Stimulated activated CD4-positive, alpha-beta T cell treated with anti-CD3 and anti-CD28 coated beads, TNF-alpha, amount 100 ng/mL, for 4 hours (primary cell): ENCODE results near the gene NKX2-2.

Experiments
- DNase-seq, 3 experiments: peaks; one replicate each; pipeline ENCODE4 v3.0.0-alpha.2; 2020; ENCODE audit warnings: low read depth in 3 of 3

The NKX2-2 gene

DNA sequence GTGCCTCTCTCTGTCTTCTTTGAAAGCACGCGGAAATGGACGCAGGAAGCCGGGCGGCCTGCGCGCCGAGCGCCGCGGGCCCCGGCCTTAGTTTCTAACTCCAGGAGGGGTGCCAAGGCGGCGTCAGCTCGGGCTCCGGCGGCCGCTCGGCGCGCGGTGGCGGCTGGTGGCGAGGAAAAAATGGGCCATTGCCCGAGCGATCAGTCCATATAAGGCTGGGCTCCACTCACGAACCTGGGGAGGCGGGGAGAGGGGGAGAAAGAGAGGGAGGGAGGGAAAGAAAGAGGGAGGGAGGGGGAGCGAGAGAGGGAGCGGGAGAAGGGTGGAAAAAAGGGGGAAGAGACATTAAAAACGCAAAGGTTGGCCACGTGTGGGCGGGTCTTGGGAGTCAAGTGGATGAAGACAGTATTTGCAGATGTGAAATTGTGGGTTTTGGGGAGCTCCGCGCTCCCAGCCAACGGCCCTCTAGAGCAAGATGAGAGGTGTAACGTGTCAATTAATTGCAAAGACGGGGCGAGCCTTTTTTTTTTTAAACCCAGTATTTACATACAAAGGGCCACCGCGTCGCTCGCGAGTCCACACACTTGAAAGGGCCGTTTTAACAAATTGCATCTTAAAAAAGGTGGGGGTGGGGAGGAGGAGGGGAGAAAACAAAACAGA is at the start of gene NKX2-2:
TSS of gene NKX2-2 (minus strand) at position 184 of the 660 bp plus-strand sequence. CDS start 395 bp downstream, outside the sequence.
- no peak for DNase-seq

GRCh38 chr20:21562656-21563055 is 48.8 kb upstream of the NKX2-2 start:
- no peak for DNase-seq

- DNase-seq = no peak
These were observed 45.4 kb upstream of the NKX2-2 start for GRCh38 chr20:21559305-21559704.

GRCh38 chr20:21557241-21558020 is 43.6 kb upstream of the NKX2-2 start:
- no peak for DNase-seq

DNA sequence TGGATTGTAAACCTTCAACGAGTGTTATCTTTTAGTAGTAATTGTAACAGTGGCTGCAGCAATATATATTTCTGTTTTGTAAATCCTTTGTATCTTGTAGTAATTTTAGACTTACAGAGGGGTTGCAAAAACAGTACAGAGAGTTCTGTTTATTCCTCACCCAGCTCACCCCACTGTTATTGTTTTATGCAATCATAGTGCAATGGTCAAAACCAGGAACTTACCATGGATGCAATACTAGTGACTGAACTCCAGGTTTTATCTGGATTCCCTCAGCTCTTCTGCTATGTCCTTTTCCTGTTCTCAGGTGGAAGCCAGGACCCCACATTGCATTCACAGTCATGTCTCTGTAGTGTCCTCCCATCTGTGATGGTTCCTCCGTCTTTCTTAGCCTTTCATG is 42.5 kb upstream of the NKX2-2 start:
- DNase-seq = no peak

GRCh38 chr20:21555470-21556120 is 41.7 kb upstream of the NKX2-2 start:
- DNase-seq = no peak

- no peak for DNase-seq
These were observed 41.1 kb upstream of the NKX2-2 start for GRCh38 chr20:21554985-21555384.

DNA sequence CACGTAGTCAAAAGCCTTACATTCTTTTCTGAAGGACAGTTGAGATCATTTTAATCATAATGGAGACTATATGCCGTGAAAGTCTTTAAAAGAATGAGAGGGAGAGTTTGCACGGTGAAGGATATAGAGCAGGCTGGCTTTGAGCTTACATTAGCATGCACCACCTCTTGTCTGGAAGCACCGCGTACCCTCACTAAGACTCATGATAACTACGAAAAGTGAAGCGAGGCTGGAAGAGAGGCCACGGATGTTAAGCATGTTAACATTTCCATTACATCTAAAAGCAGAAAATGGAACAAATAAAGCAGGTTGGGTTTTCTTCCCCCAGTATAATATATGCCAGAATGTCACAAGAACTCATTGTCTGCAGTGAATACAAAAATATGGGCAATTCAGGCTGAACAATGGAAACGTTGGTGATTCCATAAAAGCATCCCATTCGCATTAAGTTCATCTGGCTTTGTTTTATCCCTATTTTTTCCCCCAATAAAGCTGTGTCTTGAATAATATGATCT is 40.6 kb upstream of the NKX2-2 start:
- no peak for DNase-seq

DNA sequence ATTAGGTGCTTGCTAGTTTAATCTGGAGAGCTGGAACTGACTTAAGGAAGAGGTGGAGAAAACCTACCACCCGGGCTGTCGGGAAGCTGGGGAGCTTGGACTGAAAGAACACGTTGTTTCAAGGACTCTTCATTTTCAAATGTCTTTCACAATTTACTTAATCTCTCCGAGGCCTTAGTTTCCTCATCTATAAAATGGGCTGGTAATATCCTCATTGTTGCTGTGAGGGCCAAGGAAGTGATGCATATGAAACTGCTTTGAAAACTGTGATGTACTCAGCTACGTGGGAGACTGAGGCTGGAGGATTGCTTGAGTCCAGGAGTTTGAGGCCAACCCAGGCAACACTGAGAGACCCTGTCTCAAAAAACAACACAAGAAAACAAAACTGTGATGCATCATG is 36.7 kb upstream of the NKX2-2 start:
- no peak for DNase-seq

DNA sequence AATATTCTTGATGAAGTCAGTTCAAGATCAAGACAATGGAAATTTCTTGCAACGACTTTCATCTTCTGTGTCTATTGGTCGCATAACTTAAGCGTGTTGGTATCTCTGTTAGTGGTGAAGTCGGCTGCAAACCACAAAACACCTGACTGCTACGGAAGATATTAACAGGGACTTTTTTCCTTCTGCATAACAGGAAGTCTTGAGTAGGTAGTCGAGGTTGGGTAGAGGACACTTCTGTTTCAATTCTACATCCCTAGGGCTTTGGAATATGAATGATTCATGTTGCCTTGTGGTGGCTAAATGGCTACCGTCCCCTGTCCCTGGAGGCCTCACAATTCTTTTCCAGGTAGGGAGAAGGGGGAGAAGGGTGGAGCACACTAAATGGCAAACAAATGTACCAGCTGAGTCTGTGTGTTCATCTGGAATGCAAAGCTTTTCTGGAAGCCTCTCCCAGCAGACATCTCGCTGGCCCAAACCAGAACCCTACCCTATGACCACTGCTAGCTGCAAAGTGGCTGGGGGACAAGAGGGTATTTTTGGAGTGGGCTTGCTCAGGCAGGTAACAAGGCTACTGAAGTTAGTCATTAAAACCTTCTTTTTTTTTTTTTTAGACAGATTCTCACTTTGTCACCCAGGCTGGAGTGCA is 34.6 kb upstream of the NKX2-2 start:
- DNase-seq = peak in 2 of 3 experiments; percentile 19 to 29

DNA sequence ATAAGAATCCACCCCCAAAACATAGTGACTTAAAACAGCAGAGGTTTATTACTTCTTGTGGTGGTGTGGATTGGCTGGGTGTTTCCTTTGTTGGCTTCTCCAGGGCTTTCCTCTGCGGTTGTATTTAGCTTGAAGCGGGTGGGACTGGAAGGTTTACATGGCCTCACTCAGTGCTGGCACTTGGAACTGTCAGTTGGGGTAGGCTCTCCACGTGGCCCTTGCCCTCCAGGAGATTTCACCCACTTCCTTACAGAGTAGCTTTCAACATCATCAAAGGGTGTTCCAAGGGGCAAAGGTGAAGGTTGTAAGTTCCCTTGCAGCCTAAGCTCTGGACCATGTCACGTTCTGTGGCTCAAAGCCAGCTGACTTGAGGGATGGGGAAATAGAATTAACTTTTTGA is 32.5 kb upstream of the NKX2-2 start:
- DNase-seq = no peak

DNA sequence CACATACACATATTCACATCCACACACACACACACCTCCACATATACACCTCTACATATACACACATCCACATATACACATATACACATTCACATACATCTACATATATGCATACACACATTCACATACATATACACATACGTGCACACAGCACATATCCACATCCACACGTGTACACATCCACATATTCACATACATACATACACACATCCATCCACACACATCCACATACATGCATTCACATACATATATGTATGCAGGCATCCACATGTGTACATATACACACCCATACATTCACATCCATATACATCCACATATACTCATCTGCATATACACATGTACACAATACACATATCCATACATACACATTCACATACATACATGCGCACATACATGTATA is 25.6 kb upstream of the NKX2-2 start:
- DNase-seq = no peak

DNA sequence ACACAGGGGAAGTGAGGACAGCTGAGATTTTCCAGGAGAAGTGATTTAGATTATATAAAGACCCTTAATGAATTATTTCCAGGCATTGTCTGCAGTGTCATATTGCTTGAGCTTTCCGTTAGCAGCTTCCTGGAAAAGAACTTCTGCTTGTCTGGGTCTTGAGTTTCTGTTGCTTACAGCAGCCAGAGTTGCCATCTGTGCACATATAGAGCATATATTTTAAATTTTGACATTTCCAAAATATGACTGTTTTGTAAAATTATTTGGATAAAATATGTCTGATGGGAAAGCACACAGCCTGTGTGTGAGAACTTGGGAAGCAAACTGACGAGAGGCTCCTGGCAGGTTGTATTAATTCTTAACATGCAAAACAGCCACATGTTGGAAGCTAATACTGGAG is 21.0 kb upstream of the NKX2-2 start:
- DNase-seq = no peak

GRCh38 chr20:21534453-21534852 is 20.6 kb upstream of the NKX2-2 start:
- no peak for DNase-seq

DNA sequence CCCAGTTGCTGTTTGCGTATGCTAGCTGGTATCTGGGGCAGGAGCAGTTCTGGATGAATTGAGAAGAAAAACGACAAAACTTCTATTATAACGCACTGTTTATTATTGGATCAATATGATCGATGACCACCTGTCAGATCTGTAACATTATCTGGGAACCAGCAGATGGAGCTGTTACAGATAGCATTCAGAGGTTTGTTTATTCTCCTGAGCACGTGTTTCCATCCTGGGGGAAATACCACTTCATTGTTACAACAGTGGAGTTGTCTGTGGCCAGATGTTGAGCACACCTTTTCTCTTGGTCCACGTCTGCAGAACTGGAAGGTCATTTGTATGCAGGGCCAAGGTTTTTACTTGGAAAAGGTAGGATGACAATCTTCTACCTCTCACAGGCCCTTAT is 16.0 kb upstream of the NKX2-2 start:
- DNase-seq = no peak

GRCh38 chr20:21528870-21529269 is 15.0 kb upstream of the NKX2-2 start:
- DNase-seq = no peak

DNA sequence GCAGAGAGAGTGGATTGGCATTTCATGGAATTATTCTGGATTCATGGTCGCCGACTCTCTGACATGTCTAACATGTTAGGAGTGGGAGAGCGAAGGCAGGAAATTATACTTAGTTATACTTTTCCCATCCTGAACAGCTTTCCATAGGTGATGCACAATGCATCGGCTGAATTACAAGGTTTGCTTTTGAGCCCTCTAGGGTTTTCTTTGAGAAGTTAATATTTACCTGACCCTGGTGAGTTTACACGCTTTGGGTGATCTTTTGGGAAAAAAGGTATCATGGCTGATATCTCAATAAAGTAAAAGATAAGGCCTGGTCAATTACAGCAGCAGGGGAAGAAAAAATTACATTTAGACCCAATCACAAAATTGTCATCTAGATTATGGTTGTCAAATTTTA is 14.0 kb upstream of the NKX2-2 start:
- DNase-seq = no peak

DNA sequence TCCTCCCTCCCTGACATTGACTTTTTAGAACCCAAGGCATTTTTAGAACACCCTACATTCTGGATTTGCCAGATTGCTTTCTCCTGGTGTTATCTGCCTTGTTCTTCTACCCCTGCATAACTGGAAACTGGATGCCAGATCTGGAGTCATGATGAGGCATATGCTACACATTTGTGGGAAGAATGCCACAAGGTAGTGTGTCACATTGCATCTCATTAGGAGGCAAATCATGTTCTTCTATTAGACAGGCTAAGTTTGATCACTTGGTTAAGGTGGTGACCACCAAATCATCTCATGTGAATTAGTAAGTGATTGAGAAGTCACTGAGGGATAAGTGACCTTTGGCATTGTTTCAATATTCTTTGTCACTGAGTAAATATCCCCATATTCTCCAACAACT is 12.9 kb upstream of the NKX2-2 start:
- no peak for DNase-seq

GRCh38 chr20:21523895-21524294 is 10.0 kb upstream of the NKX2-2 start:
- DNase-seq = no peak

GRCh38 chr20:21523281-21523868 is 9.5 kb upstream of the NKX2-2 start:
- no peak for DNase-seq

GRCh38 chr20:21522481-21523280 is 8.8 kb upstream of the NKX2-2 start:
- DNase-seq = no peak
